Measurements from ENCODE around the gene CHST9. TPM values are rescaled to one million over a fixed set of nuclear protein-coding genes. Genes with fewer than 3 reads are reported as not detected.
"Not testable (repeated sequence)": the region's sequence is repeated elsewhere in the genome, so short reads cannot be mapped to it uniquely, and the experiment has no call there.

Gene CHST9
- total RNA-seq, 1 donor from 2014 or later = 2.1 TPM

- DNase-seq (ENCODE audit: low read depth) = no peak
- no peak overlapping the region for H3K4me3 ChIP-seq (ENCODE audit: low read depth, low read length)
- no peak for TF ChIP-seq CTCF (conservative IDR thresholded peaks at IDR 0.05; ENCODE audit: low read depth, low read length)
These were observed 236.4 kb downstream of the CHST9 start for GRCh38 chr18:26948703-26949102.

- H3K4me3 ChIP-seq (ENCODE audit: low read depth, low read length) = no peak overlapping the region
- no peak for TF ChIP-seq CTCF (conservative IDR thresholded peaks at IDR 0.05; ENCODE audit: low read depth, low read length)
- DNase-seq (ENCODE audit: low read depth) = no peak
These were observed 241.2 kb downstream of the CHST9 start for GRCh38 chr18:26943906-26944305.

GRCh38 chr18:26941584-26941983, 243.5 kb downstream of the CHST9 start:
- H3K4me3 ChIP-seq (ENCODE audit: low read depth, low read length) = no peak overlapping the region
- DNase-seq (ENCODE audit: low read depth) = peak; percentile 9
- TF ChIP-seq CTCF (conservative IDR thresholded peaks at IDR 0.05; ENCODE audit: low read depth, low read length) = no peak

GRCh38 chr18:26940744-26941398, 244.2 kb downstream of the CHST9 start:
- TF ChIP-seq CTCF (conservative IDR thresholded peaks at IDR 0.05; ENCODE audit: low read depth, low read length) = no peak
- no peak overlapping the region for H3K4me3 ChIP-seq (ENCODE audit: low read depth, low read length)
- DNase-seq (ENCODE audit: low read depth) = no peak

GRCh38 chr18:26931659-26932058, 253.4 kb downstream of the CHST9 start:
- DNase-seq (ENCODE audit: low read depth) = no peak
- H3K4me3 ChIP-seq (ENCODE audit: low read depth, low read length) = no peak overlapping the region
- TF ChIP-seq CTCF (conservative IDR thresholded peaks at IDR 0.05; ENCODE audit: low read depth, low read length) = no peak

- H3K4me3 ChIP-seq (ENCODE audit: low read depth, low read length) = no peak overlapping the region
- no peak for TF ChIP-seq CTCF (conservative IDR thresholded peaks at IDR 0.05; ENCODE audit: low read depth, low read length)
- DNase-seq (ENCODE audit: low read depth) = no peak
These were observed 254.5 kb downstream of the CHST9 start for GRCh38 chr18:26930630-26931029.

GRCh38 chr18:26928670-26929313, 256.3 kb downstream of the CHST9 start:
- TF ChIP-seq CTCF (conservative IDR thresholded peaks at IDR 0.05; ENCODE audit: low read depth, low read length) = no peak
- no peak for DNase-seq (ENCODE audit: low read depth)
- H3K4me3 ChIP-seq (ENCODE audit: low read depth, low read length) = no peak overlapping the region

GRCh38 chr18:26927822-26928221, 257.3 kb downstream of the CHST9 start:
- H3K4me3 ChIP-seq (ENCODE audit: low read depth, low read length); DNase-seq (ENCODE audit: low read depth): not testable (repeated sequence)

Data from epithelial cell of proximal tubule (primary cell).